Memory B cell (primary cell): ENCODE results near the gene TRAF2.

Source experiments
- ATAC-seq: fragments of 150-1000 bp; cut with Tn5 transposase; 2 replicates; pipeline ENCODE4 v1.10.0; 2021; ENCODE audit warnings: low read depth, mild to moderate bottlenecking, moderate library complexity
- DNase-seq, 2 donors: peaks; one replicate each; pipeline ENCODE4 v3.0.0; 2022; ENCODE audit warnings: low spot score in 2 of 2
- H3K27ac Mint-ChIP-seq: one replicate; pipeline ENCODE4 v1.8.0; 2022; ENCODE audit warnings: mild to moderate bottlenecking, moderate library complexity, mixed read lengths
- H3K27me3 Mint-ChIP-seq: one replicate; pipeline ENCODE4 v1.8.0; 2022; ENCODE audit warnings: mixed read lengths
- H3K36me3 Mint-ChIP-seq: one replicate; pipeline ENCODE4 v1.8.0; 2022; ENCODE audit warnings: mild to moderate bottlenecking, mixed read lengths
- H3K4me1 Mint-ChIP-seq: one replicate; pipeline ENCODE4 v1.8.0; 2022; ENCODE audit warnings: mixed read lengths
- H3K4me3 Mint-ChIP-seq: one replicate; pipeline ENCODE4 v1.8.0; 2022; ENCODE audit warnings: mild to moderate bottlenecking, moderate library complexity, mixed read lengths
- H3K9me3 Mint-ChIP-seq: one replicate; pipeline ENCODE4 v1.8.0; 2022; ENCODE audit warnings: mixed read lengths

Gene TRAF2

GRCh38 chr9:136951541-136952320, 65.4 kb downstream of the TRAF2 start, which contains the start of gene LCN12:
LCN12 (plus strand) TSS chr9:136952273; CDS start chr9:136952328, 55 bp downstream.
- Mint-ChIP-seq H3K27ac (no peak within 1 kb of the TSS), H3K9me3 (peaks cover 3% of the 10 kb centered on the region), H3K4me1 (peaks cover 6% of the 10 kb centered on the region), H3K4me3 (no peak within 1 kb of the TSS), H3K36me3 (peaks cover 3% of the 10 kb centered on the region), H3K27me3 (peaks cover 11% of the 10 kb centered on the region)
- DNase-seq (no peak), ATAC-seq (no peak)

- Mint-ChIP-seq H3K4me3 (no peak overlapping the region), H3K4me1 (peaks cover 7% of the 10 kb centered on the region), H3K27ac (no peak overlapping the region), H3K9me3 (peaks cover 4% of the 10 kb centered on the region), H3K36me3 (peaks cover 4% of the 10 kb centered on the region), H3K27me3 (peaks cover 12% of the 10 kb centered on the region)
- no peak for DNase-seq
- ATAC-seq = no peak
These were observed 66.1 kb downstream of the TRAF2 start for GRCh38 chr9:136952321-136952850.

DNA sequence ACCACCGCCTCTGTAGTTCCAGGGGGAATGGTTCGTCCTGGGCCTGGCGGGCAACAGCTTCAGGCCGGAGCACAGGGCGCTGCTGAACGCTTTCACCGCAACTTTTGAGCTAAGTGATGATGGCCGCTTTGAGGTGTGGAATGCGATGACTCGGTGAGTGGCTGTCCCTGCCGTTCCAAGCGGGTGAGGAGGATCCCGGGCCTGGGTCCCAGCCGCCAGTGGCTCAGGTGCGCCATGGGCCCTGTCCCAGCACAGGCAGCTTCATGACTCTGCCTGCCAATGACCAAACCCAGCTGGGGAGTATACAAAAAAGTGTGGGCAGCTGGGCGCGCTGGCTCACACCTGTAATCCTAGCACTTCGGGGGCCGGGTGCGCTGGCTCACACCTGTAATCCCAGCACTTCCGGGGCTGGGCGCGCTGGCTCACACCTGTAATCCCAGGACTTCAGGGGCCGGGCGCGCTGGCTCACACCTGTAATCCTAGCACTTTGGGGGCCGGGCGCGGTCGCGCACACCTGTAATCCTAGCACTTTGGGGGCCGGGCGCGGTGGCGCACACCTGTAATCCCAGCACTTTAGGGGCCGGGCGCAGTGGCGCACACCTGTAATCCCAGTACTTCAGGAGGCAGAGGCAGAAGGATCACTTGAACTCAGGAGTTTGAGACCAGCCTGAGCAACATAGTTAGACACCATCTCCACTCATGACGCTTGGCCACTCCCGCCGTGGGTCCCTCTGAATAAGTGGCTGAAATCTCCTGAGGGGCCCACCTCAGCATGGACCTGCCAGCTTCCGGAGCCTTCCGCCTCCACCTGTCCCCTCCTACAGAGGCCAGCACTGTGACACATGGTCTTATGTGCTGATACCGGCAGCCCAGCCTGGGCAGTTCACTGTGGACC, 66.8 kb downstream of the TRAF2 start:
- no peak for ATAC-seq

GRCh38 chr9:136953771-136954269, 67.5 kb downstream of the TRAF2 start:
- Mint-ChIP-seq H3K4me1 (peaks cover 7% of the 10 kb centered on the region), H3K27ac (no peak overlapping the region), H3K4me3 (no peak overlapping the region), H3K27me3 (peaks cover 15% of the 10 kb centered on the region), H3K9me3 (peaks cover 4% of the 10 kb centered on the region), H3K36me3 (peaks cover 4% of the 10 kb centered on the region)
- DNase-seq = no peak
- no peak for ATAC-seq

More for the DNA sequence above, 66.8 kb downstream of the TRAF2 start:
- no peak for DNase-seq
- Mint-ChIP-seq H3K4me1 (peaks cover 7% of the 10 kb centered on the region), H3K36me3 (peaks cover 4% of the 10 kb centered on the region), H3K27me3 (peaks cover 12% of the 10 kb centered on the region), H3K9me3 (peaks cover 4% of the 10 kb centered on the region), H3K4me3 (no peak overlapping the region), H3K27ac (no peak overlapping the region)

- DNase-seq = no peak
- H3K4me1 Mint-ChIP-seq = peaks cover 7% of the 10 kb centered on the region
- ATAC-seq = no peak
- peaks cover 4% of the 10 kb centered on the region for H3K9me3 Mint-ChIP-seq
- no peak overlapping the region for H3K27ac Mint-ChIP-seq
- H3K4me3 Mint-ChIP-seq = no peak overlapping the region
- H3K27me3 Mint-ChIP-seq = peaks cover 16% of the 10 kb centered on the region
- H3K36me3 Mint-ChIP-seq = peaks cover 4% of the 10 kb centered on the region
These were observed 68.2 kb downstream of the TRAF2 start for GRCh38 chr9:136954270-136955083.

DNA sequence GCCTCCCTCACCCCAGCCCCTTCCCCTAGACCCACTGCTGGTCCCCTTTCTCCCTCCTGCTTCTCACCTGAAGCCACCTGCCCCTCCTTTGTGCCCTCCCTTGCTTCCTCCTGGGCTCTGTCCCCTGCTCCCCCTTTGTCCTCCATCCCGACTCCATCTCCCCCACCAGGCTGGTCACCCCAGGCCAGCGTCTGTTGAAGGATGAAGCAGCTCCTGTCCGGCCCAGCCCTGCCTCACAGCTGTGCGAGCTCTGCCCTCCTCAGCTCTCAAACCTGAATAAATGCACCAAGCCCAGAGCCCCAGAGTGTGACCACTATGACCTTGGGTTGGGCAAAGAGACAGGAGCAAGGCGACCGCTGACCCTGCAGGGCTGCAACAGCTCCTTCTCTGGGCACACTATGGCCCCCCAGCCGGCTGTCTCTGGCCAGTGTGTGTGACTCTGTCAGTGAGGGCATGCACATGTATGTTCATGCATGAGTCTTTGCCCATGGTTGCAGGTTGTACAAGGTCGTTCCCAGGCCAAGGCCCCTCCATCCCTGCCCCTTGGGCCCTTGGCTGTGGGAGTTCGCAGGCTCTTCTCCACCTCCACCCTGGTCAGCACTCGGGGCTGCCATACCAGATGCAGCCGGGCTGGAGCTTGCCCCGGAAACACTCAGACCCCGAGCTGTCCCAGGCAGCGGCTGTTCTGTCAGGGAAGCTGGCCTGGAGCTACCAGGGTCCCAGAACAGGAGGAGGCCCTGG, 69.1 kb downstream of the TRAF2 start:
- peaks cover 18% of the 10 kb centered on the region for H3K27me3 Mint-ChIP-seq
- H3K27ac Mint-ChIP-seq = no peak overlapping the region
- H3K9me3 Mint-ChIP-seq = peaks cover 4% of the 10 kb centered on the region
- no peak overlapping the region for H3K4me3 Mint-ChIP-seq
- peaks cover 5% of the 10 kb centered on the region for H3K4me1 Mint-ChIP-seq
- DNase-seq = no peak
- ATAC-seq = no peak
- H3K36me3 Mint-ChIP-seq = peaks cover 4% of the 10 kb centered on the region

DNA sequence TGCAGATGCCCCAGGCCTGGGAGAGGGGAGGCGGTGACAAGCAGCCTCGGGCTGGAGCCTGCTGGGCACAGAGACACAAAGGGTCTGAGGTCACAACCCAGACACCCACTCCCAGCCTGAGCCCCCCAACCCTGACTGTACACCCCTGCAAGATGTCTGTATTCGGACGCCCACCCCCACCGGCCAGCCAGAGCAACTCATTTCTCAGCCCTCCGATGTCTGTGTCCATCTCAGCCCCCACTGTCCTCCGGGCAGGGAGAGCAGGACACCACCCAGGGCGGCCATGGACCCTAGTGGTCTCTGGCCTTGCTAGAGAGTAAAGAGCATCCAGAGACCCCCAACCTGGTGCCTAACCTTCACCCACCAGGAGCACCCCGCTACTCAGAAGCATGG, 69.6 kb downstream of the TRAF2 start:
- Mint-ChIP-seq H3K27me3 (peaks cover 20% of the 10 kb centered on the region), H3K4me1 (peaks cover 5% of the 10 kb centered on the region), H3K36me3 (peaks cover 4% of the 10 kb centered on the region), H3K27ac (no peak overlapping the region), H3K4me3 (no peak overlapping the region), H3K9me3 (peaks cover 4% of the 10 kb centered on the region)
- no peak for ATAC-seq
- no peak for DNase-seq

DNA sequence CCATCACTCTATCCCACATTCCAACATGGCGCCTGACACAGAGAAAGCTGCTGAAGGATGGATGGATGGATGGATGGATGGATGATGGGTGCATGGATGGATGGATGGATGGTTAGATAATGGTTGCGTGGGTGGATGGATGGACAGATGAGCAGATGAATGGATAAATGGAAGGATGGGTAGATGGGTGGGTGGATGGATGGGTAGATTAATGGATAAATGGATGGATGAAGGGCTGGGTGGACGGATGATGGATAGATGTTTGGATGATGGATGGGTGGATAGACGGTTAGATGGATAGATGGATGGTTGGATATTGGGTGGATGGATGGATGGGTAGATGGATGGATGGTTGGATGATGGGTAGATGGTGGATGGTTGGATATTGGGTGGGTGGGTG, 70.3 kb downstream of the TRAF2 start:
- no peak for DNase-seq
- peaks cover 4% of the 10 kb centered on the region for H3K36me3 Mint-ChIP-seq
- H3K4me3 Mint-ChIP-seq = no peak overlapping the region
- no peak for ATAC-seq
- no peak overlapping the region for H3K27ac Mint-ChIP-seq
- H3K9me3 Mint-ChIP-seq = peaks cover 4% of the 10 kb centered on the region
- peaks cover 5% of the 10 kb centered on the region for H3K4me1 Mint-ChIP-seq
- H3K27me3 Mint-ChIP-seq = peaks cover 20% of the 10 kb centered on the region

DNA sequence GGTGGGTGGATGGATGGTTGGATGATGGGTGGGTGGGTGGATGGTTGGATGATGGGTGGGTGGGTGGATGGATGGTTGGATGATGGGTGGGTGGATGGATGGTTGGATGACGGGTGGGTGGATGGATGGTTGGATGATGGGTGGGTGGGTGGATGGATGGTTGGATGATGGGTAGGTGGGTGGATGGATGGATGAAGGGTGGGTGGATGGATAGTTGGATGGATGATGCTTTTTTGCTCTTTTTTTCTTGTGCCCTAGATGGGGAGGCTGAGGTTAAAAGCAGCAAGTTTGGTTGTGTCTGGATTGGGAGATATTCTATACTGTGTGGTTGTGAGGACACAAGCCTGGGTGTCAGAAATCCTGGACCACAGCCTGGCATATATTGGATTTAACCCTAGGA, 71.1 kb downstream of the TRAF2 start:
- no peak for DNase-seq
- H3K4me3 Mint-ChIP-seq = no peak overlapping the region
- peaks cover 4% of the 10 kb centered on the region for H3K9me3 Mint-ChIP-seq
- H3K27ac Mint-ChIP-seq = no peak overlapping the region
- H3K36me3 Mint-ChIP-seq = peaks cover 4% of the 10 kb centered on the region
- peaks cover 5% of the 10 kb centered on the region for H3K4me1 Mint-ChIP-seq
- ATAC-seq = no peak
- peaks cover 20% of the 10 kb centered on the region for H3K27me3 Mint-ChIP-seq

GRCh38 chr9:136957901-136958300, 71.6 kb downstream of the TRAF2 start:
- Mint-ChIP-seq H3K27ac (no peak overlapping the region), H3K4me3 (no peak overlapping the region), H3K27me3 (peaks cover 20% of the 10 kb centered on the region), H3K4me1 (peaks cover 5% of the 10 kb centered on the region), H3K36me3 (peaks cover 4% of the 10 kb centered on the region), H3K9me3 (peaks cover 4% of the 10 kb centered on the region)
- DNase-seq (no peak), ATAC-seq (no peak)

DNA sequence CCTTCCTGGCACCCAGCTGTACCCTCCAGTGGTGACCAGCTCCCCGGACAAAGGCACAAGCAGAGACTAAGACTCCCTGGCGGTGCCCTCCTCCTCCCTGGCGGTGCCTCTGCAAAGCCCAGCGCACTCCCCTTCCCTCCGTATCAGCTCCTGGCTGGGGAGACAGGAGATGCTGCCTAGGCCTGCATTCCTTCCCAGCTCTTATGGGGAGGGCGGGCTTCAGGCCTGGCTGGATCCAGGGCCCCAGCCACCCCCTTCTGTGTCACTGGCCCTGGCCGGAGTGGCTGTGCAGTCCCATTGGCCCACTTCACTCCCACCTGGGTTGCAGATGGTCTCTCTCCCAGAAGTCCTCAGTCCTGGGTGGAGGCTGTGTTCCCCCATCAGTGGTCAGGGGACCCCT, 72.2 kb downstream of the TRAF2 start:
- H3K4me3 Mint-ChIP-seq = no peak overlapping the region
- H3K27ac Mint-ChIP-seq = no peak overlapping the region
- H3K27me3 Mint-ChIP-seq = peaks cover 20% of the 10 kb centered on the region
- peaks cover 4% of the 10 kb centered on the region for H3K36me3 Mint-ChIP-seq
- DNase-seq = no peak
- peaks cover 5% of the 10 kb centered on the region for H3K4me1 Mint-ChIP-seq
- no peak for ATAC-seq
- peaks cover 4% of the 10 kb centered on the region for H3K9me3 Mint-ChIP-seq

DNA sequence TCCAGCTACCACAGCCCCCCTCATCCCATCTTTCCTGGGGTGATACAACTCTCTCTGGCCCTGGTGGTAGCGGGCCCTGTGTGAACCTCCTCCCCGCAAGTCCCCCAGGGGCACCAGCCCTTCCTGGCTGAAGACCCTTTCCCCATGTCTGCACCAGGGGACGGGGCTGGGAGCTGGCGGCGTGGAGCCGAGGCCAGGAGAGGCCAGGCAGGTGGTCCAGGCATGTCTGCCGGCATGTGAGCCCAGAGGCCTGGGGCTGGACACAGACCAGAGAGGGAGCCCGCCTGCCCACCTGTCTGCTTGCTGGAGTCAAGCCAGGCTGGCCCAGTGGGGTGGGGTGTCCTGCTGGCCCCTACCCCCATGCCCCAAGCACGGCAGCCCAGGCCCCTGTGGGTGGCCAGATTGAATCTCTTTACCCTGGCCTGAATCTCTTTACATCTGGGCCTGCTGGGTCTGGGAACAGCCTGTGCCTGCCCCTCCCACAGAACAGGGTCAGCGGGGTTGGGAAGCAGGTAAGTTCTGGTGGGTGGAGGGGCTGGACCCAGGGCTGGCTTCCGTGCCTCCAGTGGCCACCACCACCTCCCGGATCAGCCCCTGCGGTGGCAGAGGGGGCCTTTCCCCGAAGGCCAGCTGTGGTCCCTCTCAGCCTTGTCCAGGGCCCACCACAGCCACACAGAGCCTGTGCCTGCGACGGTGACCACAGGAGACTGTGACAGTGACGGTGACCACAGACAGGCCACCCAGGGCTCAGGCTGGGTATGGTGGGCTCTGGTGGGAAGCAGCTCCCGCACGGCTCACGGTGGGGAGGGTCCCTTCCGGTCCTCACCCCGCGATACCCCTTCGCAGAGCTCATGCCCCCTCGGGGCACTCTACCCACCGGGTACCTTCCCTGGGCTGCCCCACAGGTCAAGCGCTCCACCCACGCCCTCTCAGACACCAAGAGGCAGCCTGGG, 72.9 kb downstream of the TRAF2 start:
- Mint-ChIP-seq H3K4me1 (peaks cover 5% of the 10 kb centered on the region), H3K36me3 (peaks cover 4% of the 10 kb centered on the region), H3K27me3 (peaks cover 20% of the 10 kb centered on the region), H3K9me3 (peaks cover 4% of the 10 kb centered on the region), H3K27ac (no peak overlapping the region), H3K4me3 (no peak overlapping the region)
- ATAC-seq (no peak), DNase-seq (no peak)
